Measurements from ENCODE around the gene FERMT1.

- TF ChIP-seq, protein P1, sequence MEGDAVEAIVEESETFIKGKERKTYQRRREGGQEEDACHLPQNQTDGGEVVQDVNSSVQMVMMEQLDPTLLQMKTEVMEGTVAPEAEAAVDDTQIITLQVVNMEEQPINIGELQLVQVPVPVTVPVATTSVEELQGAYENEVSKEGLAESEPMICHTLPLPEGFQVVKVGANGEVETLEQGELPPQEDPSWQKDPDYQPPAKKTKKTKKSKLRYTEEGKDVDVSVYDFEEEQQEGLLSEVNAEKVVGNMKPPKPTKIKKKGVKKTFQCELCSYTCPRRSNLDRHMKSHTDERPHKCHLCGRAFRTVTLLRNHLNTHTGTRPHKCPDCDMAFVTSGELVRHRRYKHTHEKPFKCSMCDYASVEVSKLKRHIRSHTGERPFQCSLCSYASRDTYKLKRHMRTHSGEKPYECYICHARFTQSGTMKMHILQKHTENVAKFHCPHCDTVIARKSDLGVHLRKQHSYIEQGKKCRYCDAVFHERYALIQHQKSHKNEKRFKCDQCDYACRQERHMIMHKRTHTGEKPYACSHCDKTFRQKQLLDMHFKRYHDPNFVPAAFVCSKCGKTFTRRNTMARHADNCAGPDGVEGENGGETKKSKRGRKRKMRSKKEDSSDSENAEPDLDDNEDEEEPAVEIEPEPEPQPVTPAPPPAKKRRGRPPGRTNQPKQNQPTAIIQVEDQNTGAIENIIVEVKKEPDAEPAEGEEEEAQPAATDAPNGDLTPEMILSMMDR (IDR thresholded peaks at IDR 0.05; ENCODE audit: borderline replicate concordance, extremely low read depth, low read length, poor library complexity, severe bottlenecking): no peak
- no peak for TF ChIP-seq EZH2 (IDR thresholded peaks at IDR 0.05; ENCODE audit: borderline replicate concordance, low read depth, low read length, severe bottlenecking)
Measured at GRCh38 chr20:6169251-6169650, 46.4 kb upstream of the FERMT1 start.
